ENCODE data around the gene PDSS1. TPM values are rescaled to one million over a fixed set of nuclear protein-coding genes. Genes with fewer than 3 reads are reported as not detected.
"Not testable (repeated sequence)": the region's sequence is repeated elsewhere in the genome, so short reads cannot be mapped to it uniquely, and the experiment has no call there.

PDSS1 gene, protein sequence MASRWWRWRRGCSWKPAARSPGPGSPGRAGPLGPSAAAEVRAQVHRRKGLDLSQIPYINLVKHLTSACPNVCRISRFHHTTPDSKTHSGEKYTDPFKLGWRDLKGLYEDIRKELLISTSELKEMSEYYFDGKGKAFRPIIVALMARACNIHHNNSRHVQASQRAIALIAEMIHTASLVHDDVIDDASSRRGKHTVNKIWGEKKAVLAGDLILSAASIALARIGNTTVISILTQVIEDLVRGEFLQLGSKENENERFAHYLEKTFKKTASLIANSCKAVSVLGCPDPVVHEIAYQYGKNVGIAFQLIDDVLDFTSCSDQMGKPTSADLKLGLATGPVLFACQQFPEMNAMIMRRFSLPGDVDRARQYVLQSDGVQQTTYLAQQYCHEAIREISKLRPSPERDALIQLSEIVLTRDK
- 15.4 and 15.9 TPM in 2 replicates for total RNA-seq (2022)
- Bru-seq, nascent RNA, result percentile 81 among the genes with signal in this experiment
- percentile 69 among the genes with signal in this experiment for BruChase-seq, experiment 1, labeled RNA remaining after a 6-hour chase
- BruChase-seq, experiment 2, labeled RNA remaining after a 2-hour chase, result percentile 66 among the genes with signal in this experiment
- long read RNA-seq, transcript PDSS1-201 (12 exons, 1,626 nt), result major isoform, 13 of 16 reads
- long read RNA-seq, partial matches to known transcripts, result 0 of 16 reads
- long read RNA-seq, other reads (novel, unspliced or antisense), result 3 of 16 reads

DNA sequence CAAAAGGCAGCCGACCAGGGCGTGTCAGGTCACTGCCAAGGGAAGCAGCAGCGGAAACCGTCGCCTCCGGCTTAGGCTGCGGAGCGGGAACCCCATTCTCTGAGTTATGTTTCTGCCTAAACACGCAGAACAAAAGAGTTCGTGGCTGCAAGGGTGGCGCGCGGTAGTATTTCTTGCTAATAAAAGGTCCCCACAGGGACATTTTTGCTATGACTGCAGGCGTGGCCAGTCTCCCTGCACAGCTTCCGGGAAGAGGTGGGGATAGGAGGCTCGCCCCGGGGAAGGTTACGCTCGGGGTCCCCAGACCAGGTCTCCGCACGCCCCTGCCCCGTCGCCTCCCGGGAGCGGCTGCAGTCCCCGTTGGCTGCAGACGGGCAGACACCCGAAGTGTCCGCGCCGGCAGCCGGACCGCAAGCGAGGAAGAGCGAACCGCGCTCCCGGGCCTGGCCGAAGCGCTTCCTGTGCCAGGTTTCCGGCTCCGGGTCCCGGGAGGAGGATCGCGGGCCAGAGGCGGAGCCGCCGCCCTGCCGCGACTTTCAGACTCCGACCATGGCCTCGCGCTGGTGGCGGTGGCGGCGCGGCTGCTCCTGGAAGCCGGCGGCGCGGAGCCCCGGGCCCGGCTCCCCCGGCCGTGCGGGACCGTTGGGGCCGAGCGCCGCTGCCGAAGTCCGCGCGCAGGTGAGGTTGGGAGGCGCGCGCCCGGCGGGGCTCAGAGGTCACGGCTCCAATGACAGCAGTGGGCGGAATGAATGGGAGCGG, at the start of gene PDSS1:
Gene PDSS1 (plus strand): TSS at position 539 of the 759 bp plus-strand sequence. CDS start 11 bp downstream, at position 550.
- intact Hi-C loops (cut with micrococcal nuclease; ENCODE audit: unreplicated experiment), result no loop called here
- Mint-ChIP-seq H3K27me3 (ENCODE audit: unreplicated experiment) (no peaks in the 10 kb centered on the region), H3K4me1 (ENCODE audit: low read depth, unreplicated experiment) (peaks cover 33% of the 10 kb centered on the region), H3K4me3 (ENCODE audit: low read depth, unreplicated experiment) (peak within 1 kb of the TSS; percentile 90), H3K27ac (ENCODE audit: unreplicated experiment) (peak within 1 kb of the TSS; percentile 69), H3K36me3 (ENCODE audit: insufficient read depth, unreplicated experiment) (peaks cover 19% of the 10 kb centered on the region), H3K9me3 (ENCODE audit: low read depth, unreplicated experiment) (peaks cover 7% of the 10 kb centered on the region)
- CTCF ChIA-PET, result no interaction called here
- TF ChIP-seq, protein P1, sequence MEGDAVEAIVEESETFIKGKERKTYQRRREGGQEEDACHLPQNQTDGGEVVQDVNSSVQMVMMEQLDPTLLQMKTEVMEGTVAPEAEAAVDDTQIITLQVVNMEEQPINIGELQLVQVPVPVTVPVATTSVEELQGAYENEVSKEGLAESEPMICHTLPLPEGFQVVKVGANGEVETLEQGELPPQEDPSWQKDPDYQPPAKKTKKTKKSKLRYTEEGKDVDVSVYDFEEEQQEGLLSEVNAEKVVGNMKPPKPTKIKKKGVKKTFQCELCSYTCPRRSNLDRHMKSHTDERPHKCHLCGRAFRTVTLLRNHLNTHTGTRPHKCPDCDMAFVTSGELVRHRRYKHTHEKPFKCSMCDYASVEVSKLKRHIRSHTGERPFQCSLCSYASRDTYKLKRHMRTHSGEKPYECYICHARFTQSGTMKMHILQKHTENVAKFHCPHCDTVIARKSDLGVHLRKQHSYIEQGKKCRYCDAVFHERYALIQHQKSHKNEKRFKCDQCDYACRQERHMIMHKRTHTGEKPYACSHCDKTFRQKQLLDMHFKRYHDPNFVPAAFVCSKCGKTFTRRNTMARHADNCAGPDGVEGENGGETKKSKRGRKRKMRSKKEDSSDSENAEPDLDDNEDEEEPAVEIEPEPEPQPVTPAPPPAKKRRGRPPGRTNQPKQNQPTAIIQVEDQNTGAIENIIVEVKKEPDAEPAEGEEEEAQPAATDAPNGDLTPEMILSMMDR (IDR thresholded peaks at IDR 0.05; ENCODE audit: unreplicated experiment), result no peak
- no TSS peak for BruUV-seq (replicated peaks)
- DNase-seq, result peak; percentile 76

DNA sequence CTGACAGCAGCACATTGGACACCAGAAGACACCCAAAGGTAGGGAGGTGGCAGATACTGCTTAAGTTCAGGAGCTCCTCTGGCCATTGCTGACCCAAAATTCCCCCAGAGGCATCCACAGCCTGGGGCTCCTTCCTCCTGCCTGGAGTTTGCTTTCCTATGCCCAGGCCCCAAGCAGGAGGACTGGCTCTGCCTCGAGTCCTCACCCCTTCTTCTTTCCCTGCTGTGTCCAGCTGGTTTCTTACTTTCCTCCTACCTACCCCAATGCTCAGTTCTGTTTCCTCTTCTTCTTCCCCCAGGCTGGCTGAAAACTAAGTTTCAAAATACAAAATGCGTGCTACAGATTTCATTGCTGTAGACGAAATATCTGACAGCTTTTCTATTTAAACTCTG, 49.3 kb upstream of the PDSS1 start:
- CTCF ChIA-PET; H3K36me3 Mint-ChIP-seq (ENCODE audit: insufficient read depth, unreplicated experiment); DNase-seq; H3K9me3 Mint-ChIP-seq (ENCODE audit: low read depth, unreplicated experiment); H3K4me1 Mint-ChIP-seq (ENCODE audit: low read depth, unreplicated experiment); intact Hi-C loops (cut with micrococcal nuclease; ENCODE audit: unreplicated experiment); BruUV-seq (replicated peaks); H3K4me3 Mint-ChIP-seq (ENCODE audit: low read depth, unreplicated experiment); H3K27ac Mint-ChIP-seq (ENCODE audit: unreplicated experiment): not testable (repeated sequence)
- H3K27me3 Mint-ChIP-seq (ENCODE audit: unreplicated experiment), result peaks cover 36% of the 10 kb centered on the region

DNA sequence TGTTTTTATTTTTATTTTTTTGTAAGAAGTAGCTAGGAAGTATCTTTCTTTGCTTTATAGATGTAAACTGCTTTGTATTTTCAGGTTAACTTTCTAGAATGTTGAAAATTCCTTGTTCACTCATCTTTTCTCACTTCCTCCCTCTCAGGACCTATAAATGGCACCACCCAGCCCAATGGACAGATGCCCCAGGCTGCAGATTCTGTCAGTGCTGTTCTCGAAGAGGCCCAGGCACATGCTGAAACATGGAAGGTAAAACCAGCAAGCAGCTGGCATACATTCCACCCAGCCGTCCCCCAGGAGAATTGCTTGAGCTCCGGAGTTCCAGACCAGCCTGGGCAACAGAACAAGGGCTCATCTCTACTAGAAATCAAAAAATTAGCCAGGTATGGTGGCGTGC, 47.1 kb upstream of the PDSS1 start:
- Mint-ChIP-seq H3K4me3 (ENCODE audit: low read depth, unreplicated experiment) (no peak overlapping the region), H3K4me1 (ENCODE audit: low read depth, unreplicated experiment) (no peaks in the 10 kb centered on the region), H3K27ac (ENCODE audit: unreplicated experiment) (no peak overlapping the region), H3K27me3 (ENCODE audit: unreplicated experiment) (peaks cover 29% of the 10 kb centered on the region), H3K9me3 (ENCODE audit: low read depth, unreplicated experiment) (no peaks in the 10 kb centered on the region), H3K36me3 (ENCODE audit: insufficient read depth, unreplicated experiment) (no peaks in the 10 kb centered on the region)
- intact Hi-C loops (cut with micrococcal nuclease; ENCODE audit: unreplicated experiment), result no loop called here
- BruUV-seq (replicated peaks), result no TSS peak
- CTCF ChIA-PET, result no interaction called here
- DNase-seq, result no peak
- TF ChIP-seq, protein P1 (IDR thresholded peaks at IDR 0.05; ENCODE audit: unreplicated experiment), result no peak

DNA sequence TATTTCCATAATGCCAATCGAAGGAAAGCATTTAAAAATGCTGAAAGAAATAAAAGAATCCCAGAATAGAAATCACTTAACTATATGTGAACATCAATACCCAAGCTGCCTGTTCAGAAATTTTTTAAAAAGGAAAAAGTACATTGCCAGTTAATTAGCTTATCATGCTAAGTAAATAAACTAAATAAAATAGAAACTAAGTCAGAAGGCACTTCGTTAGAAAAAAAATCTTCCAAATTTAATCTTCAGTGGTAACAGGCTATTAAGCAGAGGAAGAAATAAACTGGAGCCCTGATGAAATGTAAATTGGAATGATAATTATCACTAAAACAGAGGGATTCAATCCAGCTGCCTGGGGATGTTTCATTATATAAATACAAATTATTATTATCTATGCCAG, 46.0 kb upstream of the PDSS1 start:
- peaks cover 20% of the 10 kb centered on the region for H3K27me3 Mint-ChIP-seq (ENCODE audit: unreplicated experiment)
- H3K4me3 Mint-ChIP-seq (ENCODE audit: low read depth, unreplicated experiment); DNase-seq; CTCF ChIA-PET; H3K36me3 Mint-ChIP-seq (ENCODE audit: insufficient read depth, unreplicated experiment); intact Hi-C loops (cut with micrococcal nuclease; ENCODE audit: unreplicated experiment); H3K9me3 Mint-ChIP-seq (ENCODE audit: low read depth, unreplicated experiment); H3K27ac Mint-ChIP-seq (ENCODE audit: unreplicated experiment); BruUV-seq (replicated peaks); H3K4me1 Mint-ChIP-seq (ENCODE audit: low read depth, unreplicated experiment): not testable (repeated sequence)

DNA sequence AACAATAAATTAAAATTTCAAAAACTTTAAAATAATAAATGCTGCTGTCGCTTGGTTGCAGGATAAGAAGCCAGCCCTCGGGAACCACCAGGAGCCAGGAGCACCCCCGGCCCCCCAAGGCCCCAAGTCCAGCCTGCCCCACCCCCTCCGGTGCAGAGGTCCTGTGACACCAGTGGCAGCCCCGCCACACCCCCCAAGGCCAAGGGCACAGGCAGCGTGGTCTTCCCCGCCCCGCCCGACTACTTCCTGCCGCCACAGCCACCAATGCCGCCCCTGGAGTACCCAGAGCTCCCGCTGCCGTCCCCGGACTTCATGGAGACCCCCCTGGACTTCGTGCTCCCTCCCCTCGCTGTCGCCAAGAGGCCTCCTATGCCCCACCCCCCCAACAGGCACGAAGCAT, 44.5 kb upstream of the PDSS1 start:
- no TSS peak for BruUV-seq (replicated peaks)
- CTCF ChIA-PET, result no interaction called here
- Mint-ChIP-seq H3K4me3 (ENCODE audit: low read depth, unreplicated experiment) (no peak overlapping the region), H3K36me3 (ENCODE audit: insufficient read depth, unreplicated experiment) (no peaks in the 10 kb centered on the region), H3K9me3 (ENCODE audit: low read depth, unreplicated experiment) (no peaks in the 10 kb centered on the region), H3K27me3 (ENCODE audit: unreplicated experiment) (peaks cover 17% of the 10 kb centered on the region), H3K4me1 (ENCODE audit: low read depth, unreplicated experiment) (peaks cover 8% of the 10 kb centered on the region), H3K27ac (ENCODE audit: unreplicated experiment) (no peak overlapping the region)
- TF ChIP-seq, protein P1 (IDR thresholded peaks at IDR 0.05; ENCODE audit: unreplicated experiment), result no peak
- DNase-seq, result no peak
- intact Hi-C loops (cut with micrococcal nuclease; ENCODE audit: unreplicated experiment), result no loop called here

Data from Calu3 (cell line).